ENCODE data around the gene SLC35F1.

DNA sequence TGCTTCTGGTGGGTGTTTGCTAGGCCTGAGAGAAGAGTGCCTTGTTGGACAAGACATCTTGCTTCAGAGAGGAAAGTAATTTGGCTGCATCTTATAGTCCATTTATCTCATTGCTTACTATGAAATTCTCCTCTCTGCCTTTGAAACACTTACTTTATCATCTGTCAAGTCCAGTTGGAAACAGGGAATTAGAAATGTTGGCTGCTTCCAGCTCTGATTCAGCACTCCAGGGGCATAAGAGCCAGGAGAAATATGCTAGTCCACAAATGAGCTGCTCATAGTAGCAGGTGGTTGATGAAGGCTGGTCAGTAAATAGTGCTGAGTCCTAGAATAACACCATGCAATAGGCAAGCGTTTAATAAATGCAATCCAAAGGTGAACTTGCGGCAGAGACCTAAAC is 227.1 kb downstream of the SLC35F1 start:
- TF ChIP-seq, protein P1, sequence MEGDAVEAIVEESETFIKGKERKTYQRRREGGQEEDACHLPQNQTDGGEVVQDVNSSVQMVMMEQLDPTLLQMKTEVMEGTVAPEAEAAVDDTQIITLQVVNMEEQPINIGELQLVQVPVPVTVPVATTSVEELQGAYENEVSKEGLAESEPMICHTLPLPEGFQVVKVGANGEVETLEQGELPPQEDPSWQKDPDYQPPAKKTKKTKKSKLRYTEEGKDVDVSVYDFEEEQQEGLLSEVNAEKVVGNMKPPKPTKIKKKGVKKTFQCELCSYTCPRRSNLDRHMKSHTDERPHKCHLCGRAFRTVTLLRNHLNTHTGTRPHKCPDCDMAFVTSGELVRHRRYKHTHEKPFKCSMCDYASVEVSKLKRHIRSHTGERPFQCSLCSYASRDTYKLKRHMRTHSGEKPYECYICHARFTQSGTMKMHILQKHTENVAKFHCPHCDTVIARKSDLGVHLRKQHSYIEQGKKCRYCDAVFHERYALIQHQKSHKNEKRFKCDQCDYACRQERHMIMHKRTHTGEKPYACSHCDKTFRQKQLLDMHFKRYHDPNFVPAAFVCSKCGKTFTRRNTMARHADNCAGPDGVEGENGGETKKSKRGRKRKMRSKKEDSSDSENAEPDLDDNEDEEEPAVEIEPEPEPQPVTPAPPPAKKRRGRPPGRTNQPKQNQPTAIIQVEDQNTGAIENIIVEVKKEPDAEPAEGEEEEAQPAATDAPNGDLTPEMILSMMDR (IDR thresholded peaks at IDR 0.05; ENCODE audit: borderline replicate concordance, extremely low read depth, low read length, poor library complexity, severe bottlenecking): no peak
- TF ChIP-seq EZH2 (IDR thresholded peaks at IDR 0.05; ENCODE audit: borderline replicate concordance, low read depth, low read length, severe bottlenecking): no peak
